Right lobe of liver (tissue), 6 donors: ENCODE data around the gene CWC27. TPM values are rescaled to one million over a fixed set of nuclear protein-coding genes. Genes with fewer than 3 reads are reported as not detected.
"Not testable (repeated sequence)": the region's sequence is repeated elsewhere in the genome, so short reads cannot be mapped to it uniquely, and the experiment has no call there.

ENCODE experiments used
- ATAC-seq, 4 donors: fragments of 200-7000 bp; cut with Tn5 transposase; one replicate each; pipeline ENCODE4 v1.9.1; 2020; ENCODE audit warnings: mild to moderate bottlenecking in 4 of 4, moderate library complexity in 4 of 4
- DNase-seq, 3 donors: peaks; one replicate each; pipeline ENCODE4 v3.0.0-alpha.2; 2020
- H3K27ac ChIP-seq, 3 donors: fragments of 200-600 bp; one replicate each; pipeline ENCODE4 v1.8.0; 2022
- H3K27me3 ChIP-seq, 2 donors: fragments of 200-600 bp; one replicate each; pipeline ENCODE4 v1.8.0; 2022
- H3K36me3 ChIP-seq, 4 donors: fragments of 200-600 bp; sonication (generic) in 1 of 4; one replicate each; pipeline versions ENCODE4 v1.5.1 to v1.8.0; 2017 to 2022; ENCODE audit warnings: control low read depth in 1 of 4
- H3K4me1 ChIP-seq, 4 donors: fragments of 200-600 bp; sonication (generic) in 1 of 4; one replicate each; pipeline versions ENCODE4 v1.5.1 to v1.8.0; 2017 to 2022; ENCODE audit warnings: control low read depth in 1 of 4
- H3K4me3 ChIP-seq, 3 donors: fragments of 200-600 bp; one replicate each; pipeline ENCODE4 v1.8.0; 2022
- H3K9me3 ChIP-seq, 4 donors: fragments of 200-600 bp; sonication (generic) in 1 of 4; one replicate each; pipeline versions ENCODE4 v1.5.1 to v1.8.0; 2017 to 2022; ENCODE audit warnings: control low read depth in 1 of 4
- CTCF ChIP-seq, 4 donors: fragments of 200-600 bp in 3 of 4; fragments of 450-650 bp in 1 of 4; IDR thresholded peaks; one replicate each; pipeline versions ENCODE4 v1.5.1 to v1.8.0; 2016 to 2022; ENCODE audit warnings: antibody characterized with exemption in 4 of 4, mild to moderate bottlenecking in 2 of 4
- POLR2A ChIP-seq: fragments of 450-650 bp; IDR thresholded peaks from one replicate; pipeline ENCODE4 v1.6.1; 2017; ENCODE audit warnings: antibody characterized with exemption, mild to moderate bottlenecking
- WGBS: methylation state at CpG from one replicate; pipeline ENCODE4 v1.1.6; 2018; ENCODE audit warnings: low coverage, low lambda C conversion rate; ENCODE audit not compliant: insufficient coverage; ENCODE audit errors: missing lambda C conversion rate; 5-methylcytosine and 5-hydroxymethylcytosine counted together
- intact Hi-C, 2 donors: fragments of 100-400 bp; cut with DNase I; formaldehyde crosslinking; loops; one replicate each; pipeline versions ENCODE4 v1.11.2 to v1.14.1; 2022
- total RNA-seq, 6 experiments: library from RNA; depleted of rRNA in 2 of 6; stranded (reverse); fragments of >200 nt in 2 of 6; fragmentation: NEBNext Ultra II Directional in 3 of 6; extraction: Animal tissue kit (Norgen Biotek cat#: 25700) in 3 of 6; gene quantifications; one replicate each; pipeline versions ENCODE4 v1.1.0 to v1.2.4, GENCODE V29; 2016 to 2023
- donor health status: DM: no; HTN: yes; CAD: no.
- donor health status: DM: no; HTN: no; CAD: no.
- donor health status: DM: no; HTN: no; CAD: no.
- donor health status: DM: no; HTN: yes; CAD: no.
- donor health status: DM: no; HTN: yes; CAD: no.

Gene CWC27
- total RNA-seq, 6 experiments from 2014 or later: 5.8 to 7.3 (median 6.8) TPM

- intact Hi-C loops: no loop called here
- WGBS: 68% methylated on average over 2 of the region's 2 CpGs
- TF ChIP-seq CTCF (IDR thresholded peaks at IDR 0.05) (no peak), POLR2A (no peak)
These were observed 37.8 kb downstream of the CWC27 start for GRCh38 chr5:64806537-64806936.

GRCh38 chr5:64807520-64807919 is 38.8 kb downstream of the CWC27 start:
- ATAC-seq (no peak), DNase-seq (no peak)
- H3K4me3 ChIP-seq: no peak overlapping the region

More at GRCh38 chr5:64806537-64806936, 37.8 kb downstream of the CWC27 start:
- Histone ChIP-seq H3K27ac (no peak overlapping the region), H3K27me3 (no peaks in the 10 kb centered on the region), H3K4me1 (no peaks in the 10 kb centered on the region), H3K36me3 (peaks cover 0 to 4% (median 0%) of the 10 kb centered on the region in 4 donors), H3K4me3 (no peak overlapping the region), H3K9me3 (no peaks in the 10 kb centered on the region)
- DNase-seq: no peak
- ATAC-seq: no peak

GRCh38 chr5:64811050-64811640 is 42.4 kb downstream of the CWC27 start:
- ATAC-seq: peak; percentile 71 to 81 (median 76)
- WGBS: 100% methylated on average over 1 of the region's 1 CpG
- TF ChIP-seq POLR2A (no peak), CTCF (IDR thresholded peaks at IDR 0.05) (peak; percentile 63 to 76 (median 67))
- H3K9me3 ChIP-seq: no peaks in the 10 kb centered on the region
- no peak overlapping the region for H3K27ac ChIP-seq
- H3K4me1 ChIP-seq: no peaks in the 10 kb centered on the region
- intact Hi-C loops: no loop called here
- no peaks in the 10 kb centered on the region for H3K27me3 ChIP-seq
- H3K36me3 ChIP-seq: no peaks in the 10 kb centered on the region
- no peak for DNase-seq
- no peak overlapping the region for H3K4me3 ChIP-seq

More at GRCh38 chr5:64807520-64807919, 38.8 kb downstream of the CWC27 start:
- H3K27me3 ChIP-seq: no peaks in the 10 kb centered on the region
- no peaks in the 10 kb centered on the region for H3K9me3 ChIP-seq
- 86% methylated on average over 5 of the region's 5 CpGs for WGBS
- TF ChIP-seq CTCF (IDR thresholded peaks at IDR 0.05) (no peak), POLR2A (no peak)
- intact Hi-C loops: no loop called here
- H3K27ac ChIP-seq: no peak overlapping the region
- H3K36me3 ChIP-seq: no peaks in the 10 kb centered on the region
- no peaks in the 10 kb centered on the region for H3K4me1 ChIP-seq

- no peaks in the 10 kb centered on the region for H3K4me1 ChIP-seq
- intact Hi-C loops: no loop called here
- 76% methylated on average over 2 of the region's 2 CpGs for WGBS
- DNase-seq (no peak), ATAC-seq (no peak)
- no peaks in the 10 kb centered on the region for H3K9me3 ChIP-seq
- H3K4me3 ChIP-seq: no peak overlapping the region
- no peaks in the 10 kb centered on the region for H3K27me3 ChIP-seq
- no peak overlapping the region for H3K27ac ChIP-seq
- TF ChIP-seq POLR2A (no peak), CTCF (IDR thresholded peaks at IDR 0.05) (no peak)
- no peaks in the 10 kb centered on the region for H3K36me3 ChIP-seq
These were observed 45.3 kb downstream of the CWC27 start for GRCh38 chr5:64814073-64814472.

- H3K4me3 ChIP-seq: no peak overlapping the region
- H3K27me3 ChIP-seq: no peaks in the 10 kb centered on the region
- no peak for ATAC-seq
- TF ChIP-seq CTCF (IDR thresholded peaks at IDR 0.05) (no peak), POLR2A (no peak)
- no peak overlapping the region for H3K27ac ChIP-seq
- DNase-seq: no peak
- no peaks in the 10 kb centered on the region for H3K36me3 ChIP-seq
- 51% methylated on average over 3 of the region's 3 CpGs for WGBS
- no peaks in the 10 kb centered on the region for H3K9me3 ChIP-seq
- intact Hi-C loops: no loop called here
- H3K4me1 ChIP-seq: no peaks in the 10 kb centered on the region
These were observed 49.5 kb downstream of the CWC27 start for GRCh38 chr5:64818245-64818644.

- DNase-seq, H3K27ac ChIP-seq, H3K36me3 ChIP-seq, H3K4me1 ChIP-seq, H3K27me3 ChIP-seq, H3K9me3 ChIP-seq, intact Hi-C loops, H3K4me3 ChIP-seq, ATAC-seq: not testable (repeated sequence)
- 82% methylated on average over 4 of the region's 4 CpGs for WGBS
These were observed 50.6 kb downstream of the CWC27 start for GRCh38 chr5:64819345-64819744.
